ENCODE measurements around the gene INPP5A. TPM values are rescaled to one million over a fixed set of nuclear protein-coding genes. Genes with fewer than 3 reads are reported as not detected.

Gene INPP5A
- total RNA-seq, 1 experiment from 2014 or later = 22.6 TPM

DNA sequence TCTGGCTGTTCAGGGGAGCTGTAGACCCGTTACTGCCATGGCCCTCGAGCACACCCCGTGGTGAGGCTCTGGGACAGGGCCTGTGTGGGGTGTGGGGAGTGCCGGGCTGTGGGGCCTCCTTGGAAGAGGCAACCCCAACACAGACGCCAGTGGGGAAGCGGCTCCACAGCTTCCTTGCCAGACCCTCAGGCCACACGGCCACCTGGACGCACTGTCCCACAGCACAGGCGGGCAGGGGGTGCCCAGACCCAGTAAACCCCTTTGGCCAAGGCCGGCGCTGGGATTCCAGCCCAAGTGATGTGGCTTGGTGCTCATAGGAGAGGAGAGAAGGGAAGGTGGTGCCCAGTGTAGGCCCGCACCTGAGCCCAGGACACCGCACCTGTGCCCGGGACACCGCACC lies 261.3 kb downstream of the INPP5A start:
- BruUV-seq (replicated peaks) = no TSS peak
- no peak overlapping the region for H2AFZ ChIP-seq (ENCODE audit: low read length)
- H3K4me3 ChIP-seq (ENCODE audit: low read length) = no peak overlapping the region
- H3K4me2 ChIP-seq (ENCODE audit: low read length) = no peak overlapping the region
- ATAC-seq (no peak), DNase-seq (no peak)
- intact Hi-C loops (cut with micrococcal nuclease) = no loop called here
- TF ChIP-seq EZH2 (IDR thresholded peaks at IDR 0.05; ENCODE audit: low read length, unreplicated experiment) (no peak), EZH2phosphoT487 (IDR thresholded peaks at IDR 0.05; ENCODE audit: borderline replicate concordance, low read length) (no peak)
- TF ChIP-seq, protein P1, sequence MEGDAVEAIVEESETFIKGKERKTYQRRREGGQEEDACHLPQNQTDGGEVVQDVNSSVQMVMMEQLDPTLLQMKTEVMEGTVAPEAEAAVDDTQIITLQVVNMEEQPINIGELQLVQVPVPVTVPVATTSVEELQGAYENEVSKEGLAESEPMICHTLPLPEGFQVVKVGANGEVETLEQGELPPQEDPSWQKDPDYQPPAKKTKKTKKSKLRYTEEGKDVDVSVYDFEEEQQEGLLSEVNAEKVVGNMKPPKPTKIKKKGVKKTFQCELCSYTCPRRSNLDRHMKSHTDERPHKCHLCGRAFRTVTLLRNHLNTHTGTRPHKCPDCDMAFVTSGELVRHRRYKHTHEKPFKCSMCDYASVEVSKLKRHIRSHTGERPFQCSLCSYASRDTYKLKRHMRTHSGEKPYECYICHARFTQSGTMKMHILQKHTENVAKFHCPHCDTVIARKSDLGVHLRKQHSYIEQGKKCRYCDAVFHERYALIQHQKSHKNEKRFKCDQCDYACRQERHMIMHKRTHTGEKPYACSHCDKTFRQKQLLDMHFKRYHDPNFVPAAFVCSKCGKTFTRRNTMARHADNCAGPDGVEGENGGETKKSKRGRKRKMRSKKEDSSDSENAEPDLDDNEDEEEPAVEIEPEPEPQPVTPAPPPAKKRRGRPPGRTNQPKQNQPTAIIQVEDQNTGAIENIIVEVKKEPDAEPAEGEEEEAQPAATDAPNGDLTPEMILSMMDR (conservative IDR thresholded peaks at IDR 0.05; ENCODE audit: low read depth, low read length) = no peak
- H4K20me1 ChIP-seq (ENCODE audit: low read length) = no peaks in the 10 kb centered on the region
- no peaks in the 10 kb centered on the region for H3F3A ChIP-seq (ENCODE audit: low read length, unreplicated experiment)
- H3K9ac ChIP-seq (ENCODE audit: low read length) = no peak overlapping the region
- H3K79me2 ChIP-seq (ENCODE audit: low read length) = no peaks in the 10 kb centered on the region
- H3K9me2 ChIP-seq (replicated peaks; ENCODE audit: low read length) = no peaks in the 10 kb centered on the region
- H3K27me3 ChIP-seq (ENCODE audit: low read length) = no peaks in the 10 kb centered on the region
- no peaks in the 10 kb centered on the region for H3K36me3 ChIP-seq (ENCODE audit: low read depth, low read length)
- no peaks in the 10 kb centered on the region for H3K9me3 ChIP-seq (ENCODE audit: low read length)
- no peak overlapping the region for H3K27ac ChIP-seq (ENCODE audit: low read length)
- POLR2A ChIA-PET (ENCODE audit: unreplicated experiment) = no interaction called here
- CTCF ChIA-PET = no interaction called here
- no peaks in the 10 kb centered on the region for H3K4me1 ChIP-seq (ENCODE audit: insufficient read depth, low read length)

DNA sequence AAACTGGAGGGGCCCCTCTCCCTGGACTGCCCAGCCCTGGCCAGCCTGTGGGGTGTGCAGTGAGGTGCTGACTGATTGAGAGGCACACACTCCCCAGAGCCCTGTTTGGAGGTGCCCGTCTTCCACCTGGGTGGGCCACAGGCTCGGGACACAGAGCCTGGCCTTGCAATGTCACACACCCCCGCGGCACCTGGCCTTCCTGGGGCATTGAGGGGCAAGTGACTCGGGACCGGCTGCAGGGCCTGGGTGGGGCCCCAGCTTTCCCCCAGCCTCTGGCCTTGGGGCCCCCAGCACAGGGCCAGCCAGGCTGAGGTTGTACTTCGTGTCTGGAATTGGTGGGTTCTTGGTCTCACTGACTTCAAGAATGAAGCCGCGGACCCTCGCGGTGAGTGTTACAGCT lies 262.3 kb downstream of the INPP5A start:
- intact Hi-C loops (cut with micrococcal nuclease) = no loop called here
- no TSS peak for BruUV-seq (replicated peaks)

DNA sequence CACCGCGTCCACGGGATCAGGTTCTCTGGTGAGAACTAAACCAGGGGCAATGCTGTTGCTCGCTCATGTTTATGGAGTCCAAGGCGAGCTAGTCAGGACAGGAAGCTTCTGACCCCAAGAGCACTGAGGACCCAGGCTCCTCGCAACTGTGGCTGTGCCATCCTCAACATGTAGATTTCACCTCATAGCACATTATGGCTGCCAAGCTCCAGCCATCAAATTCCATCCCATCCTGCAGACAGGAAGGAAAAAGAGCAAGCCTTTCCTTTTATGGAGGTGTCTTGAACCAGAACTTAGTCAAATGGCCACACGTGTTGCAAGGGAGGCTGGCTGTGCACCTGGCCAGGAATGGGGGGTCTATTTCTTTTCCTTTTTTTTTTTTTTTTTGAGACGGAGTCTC lies 264.5 kb downstream of the INPP5A start:
- H3K36me3 ChIP-seq (ENCODE audit: low read depth, low read length) = no peaks in the 10 kb centered on the region
- POLR2A ChIA-PET (ENCODE audit: unreplicated experiment) = no interaction called here
- TF ChIP-seq, protein P1 (conservative IDR thresholded peaks at IDR 0.05; ENCODE audit: low read depth, low read length) = no peak
- TF ChIP-seq EZH2 (IDR thresholded peaks at IDR 0.05; ENCODE audit: low read length, unreplicated experiment) (no peak), EZH2phosphoT487 (IDR thresholded peaks at IDR 0.05; ENCODE audit: borderline replicate concordance, low read length) (no peak)
- CTCF ChIA-PET = no interaction called here
- no peaks in the 10 kb centered on the region for H3K27me3 ChIP-seq (ENCODE audit: low read length)
- H3K4me2 ChIP-seq (ENCODE audit: low read length) = no peak overlapping the region
- DNase-seq = no peak
- H3F3A ChIP-seq (ENCODE audit: low read length, unreplicated experiment) = no peaks in the 10 kb centered on the region
- intact Hi-C loops (cut with micrococcal nuclease) = no loop called here
- no peak for ATAC-seq
- no TSS peak for BruUV-seq (replicated peaks)
- no peak overlapping the region for H2AFZ ChIP-seq (ENCODE audit: low read length)
- H3K9ac ChIP-seq (ENCODE audit: low read length) = no peak overlapping the region
- no peaks in the 10 kb centered on the region for H3K9me3 ChIP-seq (ENCODE audit: low read length)
- no peaks in the 10 kb centered on the region for H4K20me1 ChIP-seq (ENCODE audit: low read length)
- H3K4me1 ChIP-seq (ENCODE audit: insufficient read depth, low read length) = no peaks in the 10 kb centered on the region
- no peak overlapping the region for H3K27ac ChIP-seq (ENCODE audit: low read length)
- no peaks in the 10 kb centered on the region for H3K9me2 ChIP-seq (replicated peaks; ENCODE audit: low read length)
- no peak overlapping the region for H3K4me3 ChIP-seq (ENCODE audit: low read length)
- no peaks in the 10 kb centered on the region for H3K79me2 ChIP-seq (ENCODE audit: low read length)

More for the DNA sequence above, 262.3 kb downstream of the INPP5A start:
- Histone ChIP-seq H3K9me2 (replicated peaks; ENCODE audit: low read length) (no peaks in the 10 kb centered on the region), H3F3A (ENCODE audit: low read length, unreplicated experiment) (no peaks in the 10 kb centered on the region), H3K4me3 (ENCODE audit: low read length) (no peak overlapping the region), H3K36me3 (ENCODE audit: low read depth, low read length) (no peaks in the 10 kb centered on the region), H2AFZ (ENCODE audit: low read length) (no peak overlapping the region), H3K9me3 (ENCODE audit: low read length) (no peaks in the 10 kb centered on the region), H3K4me1 (ENCODE audit: insufficient read depth, low read length) (no peaks in the 10 kb centered on the region), H3K27me3 (ENCODE audit: low read length) (no peaks in the 10 kb centered on the region), H3K79me2 (ENCODE audit: low read length) (no peaks in the 10 kb centered on the region), H3K27ac (ENCODE audit: low read length) (no peak overlapping the region), H4K20me1 (ENCODE audit: low read length) (no peaks in the 10 kb centered on the region), H3K4me2 (ENCODE audit: low read length) (no peak overlapping the region), H3K9ac (ENCODE audit: low read length) (no peak overlapping the region)
- CTCF ChIA-PET = no interaction called here
- no peak for DNase-seq
- ATAC-seq = no peak
- TF ChIP-seq, protein P1 (conservative IDR thresholded peaks at IDR 0.05; ENCODE audit: low read depth, low read length) = no peak
- no peak for TF ChIP-seq EZH2phosphoT487 (IDR thresholded peaks at IDR 0.05; ENCODE audit: borderline replicate concordance, low read length)
- TF ChIP-seq EZH2 (IDR thresholded peaks at IDR 0.05; ENCODE audit: low read length, unreplicated experiment) = no peak
- POLR2A ChIA-PET (ENCODE audit: unreplicated experiment) = no interaction called here

Measured in PC-3 (cell line).